Panc1 (cell line): ENCODE results near the gene CD244. TPM values are rescaled to one million over a fixed set of nuclear protein-coding genes. Genes with fewer than 3 reads are reported as not detected.

ENCODE experiments used
- ATAC-seq: fragments of 200-7000 bp; cut with Tn5 transposase; 2 replicates; pipeline ENCODE4 v1.9.1; 2020; ENCODE audit warnings: mild to moderate bottlenecking, moderate library complexity
- BruUV-seq: library from RNA; stranded (reverse); fragments of 400-500 nt; replicated peaks from 2 replicates; lab custom pipeline; 2021; lab: Mats Ljungman, UMichigan
- CTCF ChIA-PET: fragments of 300-600 bp; sonication (Branson Sonifier 250); formaldehyde crosslinking; loops from one replicate; lab custom pipeline; 2022; ENCODE audit warnings: antibody characterized with exemption; lab: Charles Lee
- POLR2A ChIA-PET: fragments of 300-600 bp; sonication (Branson Sonifier 250); formaldehyde crosslinking; loops from one replicate; lab custom pipeline; 2022; ENCODE audit warnings: antibody characterized with exemption; lab: Charles Lee
- DNase-seq: peaks from one replicate; pipeline ENCODE4 v3.0.0-alpha.2; 2010; ENCODE audit warnings: low read depth, low spot score
- H3K27ac ChIP-seq: 2 replicates; pipeline ENCODE4 v1.5.1; 2011; ENCODE audit warnings: mild to moderate bottlenecking, low read length, inconsistent platforms
- H3K27me3 ChIP-seq: fragments of 200-500 bp; sonication (Bioruptor generic); 2 replicates; pipeline ENCODE4 v1.6.0; 2014; ENCODE audit warnings: low read length, inconsistent platforms; ENCODE audit not compliant: control insufficient read depth, insufficient read depth
- H3K36me3 ChIP-seq: fragments of 200-500 bp; sonication (Bioruptor generic); 2 replicates; pipeline ENCODE4 v1.5.1; 2014; ENCODE audit warnings: inconsistent platforms, mild to moderate bottlenecking, low read length, moderate library complexity; ENCODE audit not compliant: control insufficient read depth, insufficient read depth
- H3K4me1 ChIP-seq: 2 replicates; pipeline ENCODE4 v1.5.1; 2011; ENCODE audit warnings: inconsistent platforms, mild to moderate bottlenecking, low read length, moderate library complexity; ENCODE audit not compliant: control insufficient read depth, insufficient read depth
- H3K4me3 ChIP-seq, 2 experiments: 2 replicates each; pipeline ENCODE4 v1.5.1; 2011 to 2012; ENCODE audit warnings: low read depth in 2 of 2, low read length in 2 of 2, mild to moderate bottlenecking in 2 of 2, inconsistent platforms in 1 of 2, moderate library complexity in 1 of 2
- H3K9me3 ChIP-seq: fragments of 200-500 bp; sonication (Bioruptor generic); 2 replicates; pipeline ENCODE4 v1.5.1; 2014; ENCODE audit warnings: low read depth, mild to moderate bottlenecking, inconsistent platforms, low read length, moderate library complexity; ENCODE audit not compliant: control insufficient read depth, insufficient read depth
- CTCF ChIP-seq: fragments of 450-650 bp; IDR thresholded peaks from 2 replicates; pipeline ENCODE4 v1.5.1; 2017; ENCODE audit warnings: mild to moderate bottlenecking
- POLR2AphosphoS5 ChIP-seq: IDR thresholded peaks from 2 replicates; pipeline ENCODE4 v1.6.1; 2012; ENCODE audit warnings: mild to moderate bottlenecking, low read depth, low read length, moderate library complexity
- REST ChIP-seq, 2 experiments: IDR thresholded peaks; 2 replicates each; pipeline ENCODE4 v1.6.1; 2011 to 2012; ENCODE audit warnings: low read depth in 2 of 2, control low read depth in 1 of 2, low read length in 1 of 2, mild to moderate bottlenecking in 1 of 2, moderate library complexity in 1 of 2; ENCODE audit not compliant: insufficient read depth in 1 of 2
- SIN3A ChIP-seq: IDR thresholded peaks from 2 replicates; pipeline ENCODE4 v1.6.1; 2012; ENCODE audit warnings: low read depth, mild to moderate bottlenecking, low read length, moderate library complexity, borderline replicate concordance; ENCODE audit not compliant: insufficient read depth
- TCF7L2 ChIP-seq: IDR thresholded peaks from 2 replicates; pipeline ENCODE4 v1.6.1; 2011; ENCODE audit warnings: mild to moderate bottlenecking, low read depth, low read length, inconsistent platforms
- in situ Hi-C: cut with HindIII; loops from 2 replicates; pipeline ENCODE4 v1.10.0; 2016; ENCODE audit warnings: low sequenced_read_pairs, low pct_unique_long_range_greater_than_20kb
- intact Hi-C: fragments of 100-400 bp; cut with micrococcal nuclease; formaldehyde crosslinking; loops from one replicate; pipeline ENCODE4 v1.10.0; 2022; ENCODE audit not compliant: unreplicated experiment
- total RNA-seq: library from RNA; stranded (reverse); gene quantifications from one replicate; pipeline ENCODE4 v1.2.1, GENCODE V29; 2021; ENCODE audit not compliant: unreplicated experiment

CD244 gene
- total RNA-seq, 1 experiment from 2014 or later, result not detected

GRCh38 chr1:160795951-160796383, 66.7 kb downstream of the CD244 start, which contains the start of gene LY9:
Gene LY9, plus strand, starts transcription at chr1:160796174. Its CDS starts 14 bp downstream, at chr1:160796188.
- Histone ChIP-seq H3K9me3 (no peaks in the 10 kb centered on the region), H3K4me3 (no peak within 1 kb of the TSS), H3K27ac (no peak within 1 kb of the TSS), H3K36me3 (no peaks in the 10 kb centered on the region), H3K4me1 (no peaks in the 10 kb centered on the region), H3K27me3 (0 out of 2 replicates have a peak, but pooled peaks cover 2% of the 10 kb centered on the region)
- POLR2A ChIA-PET, result no interaction called here
- intact Hi-C loops, result no loop called here
- in situ Hi-C loops, result no loop called here
- TF ChIP-seq CTCF, result no peak
- no peak for TF ChIP-seq REST (IDR thresholded peaks at IDR 0.05; ENCODE audit: insufficient read depth in 1 of 2, low read depth in 2 of 2, low read length in 1 of 2)
- no peak for TF ChIP-seq SIN3A
- no peak for TF ChIP-seq POLR2AphosphoS5
- no peak for TF ChIP-seq TCF7L2
- ATAC-seq, result no peak
- DNase-seq, result no peak
- CTCF ChIA-PET, result no interaction called here
- no TSS peak for BruUV-seq

DNA sequence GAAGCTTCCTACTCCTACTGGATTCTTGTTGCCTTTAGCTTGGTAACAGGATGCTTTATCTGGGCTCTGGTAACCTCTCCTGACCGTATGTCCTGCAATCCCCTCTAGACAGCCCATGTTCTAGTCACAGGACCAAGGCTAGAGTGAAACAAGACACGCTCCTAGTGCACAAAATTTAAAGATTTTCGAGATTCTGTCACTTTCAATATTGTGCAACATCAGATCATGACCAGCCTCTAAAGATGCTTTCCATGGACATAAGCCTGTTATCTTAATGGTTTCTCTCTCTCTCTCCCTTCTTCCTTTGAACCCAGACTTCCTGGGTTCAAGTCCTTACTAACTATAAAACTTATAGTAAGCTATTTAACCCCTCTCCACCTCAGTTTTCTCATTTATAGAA, 68.3 kb downstream of the CD244 start:
- Histone ChIP-seq H3K9me3 (no peaks in the 10 kb centered on the region), H3K36me3 (no peaks in the 10 kb centered on the region), H3K27me3 (0 out of 2 replicates have a peak, but pooled peaks cover 2% of the 10 kb centered on the region), H3K4me3 (no peak overlapping the region), H3K4me1 (no peaks in the 10 kb centered on the region), H3K27ac (no peak overlapping the region)
- ChIA-PET POLR2A (no interaction called here), CTCF (no interaction called here)
- in situ Hi-C loops (no loop called here), intact Hi-C loops (no loop called here)
- ATAC-seq (no peak), DNase-seq (no peak)
- TF ChIP-seq SIN3A (no peak), CTCF (no peak), TCF7L2 (no peak), REST (IDR thresholded peaks at IDR 0.05; ENCODE audit: insufficient read depth in 1 of 2, low read depth in 2 of 2, low read length in 1 of 2) (no peak), POLR2AphosphoS5 (no peak)
- no TSS peak for BruUV-seq
